Panc1 (cell line): ENCODE measurements around the gene SDK1. TPM values are rescaled to one million over a fixed set of nuclear protein-coding genes. Genes with fewer than 3 reads are reported as not detected.

Source experiments
- ATAC-seq: fragments of 200-7000 bp; cut with Tn5 transposase; 2 replicates; pipeline ENCODE4 v1.9.1; 2020; ENCODE audit warnings: mild to moderate bottlenecking, moderate library complexity
- BruUV-seq: library from RNA; stranded (reverse); fragments of 400-500 nt; replicated peaks from 2 replicates; lab custom pipeline; 2021; lab: Mats Ljungman, UMichigan
- CTCF ChIA-PET: fragments of 300-600 bp; sonication (Branson Sonifier 250); formaldehyde crosslinking; loops from one replicate; lab custom pipeline; 2022; ENCODE audit warnings: antibody characterized with exemption; lab: Charles Lee
- POLR2A ChIA-PET: fragments of 300-600 bp; sonication (Branson Sonifier 250); formaldehyde crosslinking; loops from one replicate; lab custom pipeline; 2022; ENCODE audit warnings: antibody characterized with exemption; lab: Charles Lee
- DNase-seq: peaks from one replicate; pipeline ENCODE4 v3.0.0-alpha.2; 2010; ENCODE audit warnings: low read depth, low spot score
- H3K27ac ChIP-seq: 2 replicates; pipeline ENCODE4 v1.5.1; 2011; ENCODE audit warnings: mild to moderate bottlenecking, low read length, inconsistent platforms
- H3K27me3 ChIP-seq: fragments of 200-500 bp; sonication (Bioruptor generic); 2 replicates; pipeline ENCODE4 v1.6.0; 2014; ENCODE audit warnings: low read length, inconsistent platforms; ENCODE audit not compliant: control insufficient read depth, insufficient read depth
- H3K36me3 ChIP-seq: fragments of 200-500 bp; sonication (Bioruptor generic); 2 replicates; pipeline ENCODE4 v1.5.1; 2014; ENCODE audit warnings: inconsistent platforms, mild to moderate bottlenecking, low read length, moderate library complexity; ENCODE audit not compliant: control insufficient read depth, insufficient read depth
- H3K4me1 ChIP-seq: 2 replicates; pipeline ENCODE4 v1.5.1; 2011; ENCODE audit warnings: inconsistent platforms, mild to moderate bottlenecking, low read length, moderate library complexity; ENCODE audit not compliant: control insufficient read depth, insufficient read depth
- H3K4me3 ChIP-seq, 2 experiments: 2 replicates each; pipeline ENCODE4 v1.5.1; 2011 to 2012; ENCODE audit warnings: low read depth in 2 of 2, low read length in 2 of 2, mild to moderate bottlenecking in 2 of 2, inconsistent platforms in 1 of 2, moderate library complexity in 1 of 2
- H3K9me3 ChIP-seq: fragments of 200-500 bp; sonication (Bioruptor generic); 2 replicates; pipeline ENCODE4 v1.5.1; 2014; ENCODE audit warnings: low read depth, mild to moderate bottlenecking, inconsistent platforms, low read length, moderate library complexity; ENCODE audit not compliant: control insufficient read depth, insufficient read depth
- POLR2AphosphoS5 ChIP-seq: IDR thresholded peaks from 2 replicates; pipeline ENCODE4 v1.6.1; 2012; ENCODE audit warnings: mild to moderate bottlenecking, low read depth, low read length, moderate library complexity
- SIN3A ChIP-seq: IDR thresholded peaks from 2 replicates; pipeline ENCODE4 v1.6.1; 2012; ENCODE audit warnings: low read depth, mild to moderate bottlenecking, low read length, moderate library complexity, borderline replicate concordance; ENCODE audit not compliant: insufficient read depth
- TCF7L2 ChIP-seq: IDR thresholded peaks from 2 replicates; pipeline ENCODE4 v1.6.1; 2011; ENCODE audit warnings: mild to moderate bottlenecking, low read depth, low read length, inconsistent platforms
- in situ Hi-C: cut with HindIII; loops from 2 replicates; pipeline ENCODE4 v1.10.0; 2016; ENCODE audit warnings: low sequenced_read_pairs, low pct_unique_long_range_greater_than_20kb
- intact Hi-C: fragments of 100-400 bp; cut with micrococcal nuclease; formaldehyde crosslinking; loops from one replicate; pipeline ENCODE4 v1.10.0; 2022; ENCODE audit not compliant: unreplicated experiment
- total RNA-seq: library from RNA; stranded (reverse); gene quantifications from one replicate; pipeline ENCODE4 v1.2.1, GENCODE V29; 2021; ENCODE audit not compliant: unreplicated experiment
- TF ChIP-seq, protein P1 (sequence below), 2 experiments: IDR thresholded peaks; 2 replicates each; pipeline ENCODE4 v1.6.1; 2011 to 2012; ENCODE audit warnings: low read depth in 2 of 2, control low read depth in 1 of 2, low read length in 1 of 2, mild to moderate bottlenecking in 1 of 2, moderate library complexity in 1 of 2; ENCODE audit not compliant: insufficient read depth in 1 of 2
- TF ChIP-seq, protein P2 (sequence below): fragments of 450-650 bp; IDR thresholded peaks from 2 replicates; pipeline ENCODE4 v1.5.1; 2017; ENCODE audit warnings: mild to moderate bottlenecking

The SDK1 gene
- total RNA-seq, 1 experiment from 2014 or later, result 47.4 TPM

- Histone ChIP-seq H3K36me3 (no peaks in the 10 kb centered on the region), H3K4me1 (no peaks in the 10 kb centered on the region), H3K9me3 (no peaks in the 10 kb centered on the region), H3K27ac (no peak overlapping the region), H3K27me3 (no peaks in the 10 kb centered on the region), H3K4me3 (no peak overlapping the region)
- in situ Hi-C loops, result no loop called here
- POLR2A ChIA-PET, result no interaction called here
- ATAC-seq (0 out of 2 replicates have a peak, but pooled peaks have one; percentile 24), DNase-seq (no peak)
- no TSS peak for BruUV-seq
- TF ChIP-seq TCF7L2, result no peak
- TF ChIP-seq SIN3A, result no peak
- TF ChIP-seq POLR2AphosphoS5, result no peak
- TF ChIP-seq, protein P1, sequence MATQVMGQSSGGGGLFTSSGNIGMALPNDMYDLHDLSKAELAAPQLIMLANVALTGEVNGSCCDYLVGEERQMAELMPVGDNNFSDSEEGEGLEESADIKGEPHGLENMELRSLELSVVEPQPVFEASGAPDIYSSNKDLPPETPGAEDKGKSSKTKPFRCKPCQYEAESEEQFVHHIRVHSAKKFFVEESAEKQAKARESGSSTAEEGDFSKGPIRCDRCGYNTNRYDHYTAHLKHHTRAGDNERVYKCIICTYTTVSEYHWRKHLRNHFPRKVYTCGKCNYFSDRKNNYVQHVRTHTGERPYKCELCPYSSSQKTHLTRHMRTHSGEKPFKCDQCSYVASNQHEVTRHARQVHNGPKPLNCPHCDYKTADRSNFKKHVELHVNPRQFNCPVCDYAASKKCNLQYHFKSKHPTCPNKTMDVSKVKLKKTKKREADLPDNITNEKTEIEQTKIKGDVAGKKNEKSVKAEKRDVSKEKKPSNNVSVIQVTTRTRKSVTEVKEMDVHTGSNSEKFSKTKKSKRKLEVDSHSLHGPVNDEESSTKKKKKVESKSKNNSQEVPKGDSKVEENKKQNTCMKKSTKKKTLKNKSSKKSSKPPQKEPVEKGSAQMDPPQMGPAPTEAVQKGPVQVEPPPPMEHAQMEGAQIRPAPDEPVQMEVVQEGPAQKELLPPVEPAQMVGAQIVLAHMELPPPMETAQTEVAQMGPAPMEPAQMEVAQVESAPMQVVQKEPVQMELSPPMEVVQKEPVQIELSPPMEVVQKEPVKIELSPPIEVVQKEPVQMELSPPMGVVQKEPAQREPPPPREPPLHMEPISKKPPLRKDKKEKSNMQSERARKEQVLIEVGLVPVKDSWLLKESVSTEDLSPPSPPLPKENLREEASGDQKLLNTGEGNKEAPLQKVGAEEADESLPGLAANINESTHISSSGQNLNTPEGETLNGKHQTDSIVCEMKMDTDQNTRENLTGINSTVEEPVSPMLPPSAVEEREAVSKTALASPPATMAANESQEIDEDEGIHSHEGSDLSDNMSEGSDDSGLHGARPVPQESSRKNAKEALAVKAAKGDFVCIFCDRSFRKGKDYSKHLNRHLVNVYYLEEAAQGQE (IDR thresholded peaks at IDR 0.05; ENCODE audit: insufficient read depth in 1 of 2, low read depth in 2 of 2, low read length in 1 of 2), result no peak
- TF ChIP-seq, protein P2, sequence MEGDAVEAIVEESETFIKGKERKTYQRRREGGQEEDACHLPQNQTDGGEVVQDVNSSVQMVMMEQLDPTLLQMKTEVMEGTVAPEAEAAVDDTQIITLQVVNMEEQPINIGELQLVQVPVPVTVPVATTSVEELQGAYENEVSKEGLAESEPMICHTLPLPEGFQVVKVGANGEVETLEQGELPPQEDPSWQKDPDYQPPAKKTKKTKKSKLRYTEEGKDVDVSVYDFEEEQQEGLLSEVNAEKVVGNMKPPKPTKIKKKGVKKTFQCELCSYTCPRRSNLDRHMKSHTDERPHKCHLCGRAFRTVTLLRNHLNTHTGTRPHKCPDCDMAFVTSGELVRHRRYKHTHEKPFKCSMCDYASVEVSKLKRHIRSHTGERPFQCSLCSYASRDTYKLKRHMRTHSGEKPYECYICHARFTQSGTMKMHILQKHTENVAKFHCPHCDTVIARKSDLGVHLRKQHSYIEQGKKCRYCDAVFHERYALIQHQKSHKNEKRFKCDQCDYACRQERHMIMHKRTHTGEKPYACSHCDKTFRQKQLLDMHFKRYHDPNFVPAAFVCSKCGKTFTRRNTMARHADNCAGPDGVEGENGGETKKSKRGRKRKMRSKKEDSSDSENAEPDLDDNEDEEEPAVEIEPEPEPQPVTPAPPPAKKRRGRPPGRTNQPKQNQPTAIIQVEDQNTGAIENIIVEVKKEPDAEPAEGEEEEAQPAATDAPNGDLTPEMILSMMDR, result no peak
- intact Hi-C loops, result no loop called here
- CTCF ChIA-PET, result no interaction called here
Observed at GRCh38 chr7:4167385-4167910, 866.4 kb downstream of the SDK1 start.

DNA sequence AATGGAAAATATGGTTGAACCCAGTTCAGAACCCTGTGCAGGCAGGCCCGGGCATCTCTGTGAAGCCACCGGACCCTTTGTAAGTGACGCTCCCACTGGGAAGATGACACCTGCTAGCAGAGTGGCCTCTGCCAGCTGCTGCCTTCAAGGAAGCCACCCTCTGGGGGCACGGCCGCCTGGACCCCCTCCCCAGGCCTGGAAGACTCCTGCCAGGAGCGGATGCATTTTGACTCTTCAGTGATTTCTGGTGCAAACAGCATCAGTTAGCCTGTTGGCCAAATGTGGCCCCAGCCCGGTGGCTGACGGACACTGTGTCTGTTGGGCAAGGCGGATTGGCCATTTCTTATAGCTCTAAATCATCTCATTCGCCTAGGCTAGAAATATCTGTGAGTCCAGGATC, 867.0 kb downstream of the SDK1 start:
- H3K36me3 ChIP-seq, result no peaks in the 10 kb centered on the region
- H3K27ac ChIP-seq, result no peak overlapping the region
- no peaks in the 10 kb centered on the region for H3K27me3 ChIP-seq
- no peak for TF ChIP-seq POLR2AphosphoS5
- no peak for TF ChIP-seq TCF7L2
- TF ChIP-seq, protein P2, result no peak
- TF ChIP-seq SIN3A, result no peak
- TF ChIP-seq, protein P1 (IDR thresholded peaks at IDR 0.05; ENCODE audit: insufficient read depth in 1 of 2, low read depth in 2 of 2, low read length in 1 of 2), result no peak
- no peaks in the 10 kb centered on the region for H3K9me3 ChIP-seq
- no peak for ATAC-seq
- H3K4me1 ChIP-seq, result no peaks in the 10 kb centered on the region
- no peak for DNase-seq
- H3K4me3 ChIP-seq, result no peak overlapping the region
- in situ Hi-C loops, result no loop called here
- ChIA-PET CTCF (no interaction called here), POLR2A (no interaction called here)
- intact Hi-C loops, result no loop called here
- BruUV-seq, result no TSS peak
